HL-60 (cell line): Measurements from ENCODE around the gene THOC6.

Experiments
- CTCF ChIP-seq: IDR thresholded peaks from one replicate; pipeline ENCODE4 v1.5.1; 2011; ENCODE audit warnings: low read length, control low read depth, inconsistent platforms; ENCODE audit not compliant: insufficient read depth
- POLR2AphosphoS5 ChIP-seq: IDR thresholded peaks from 2 replicates; pipeline ENCODE4 v1.6.1; 2012; ENCODE audit warnings: low read depth

- no peak for TF ChIP-seq CTCF
- TF ChIP-seq POLR2AphosphoS5: no peak
These were observed 9.7 kb upstream of the THOC6 start for GRCh38 chr16:3013998-3014690.
